GM12878 (cell line): ENCODE results near the gene TMEM40. TPM values are rescaled to one million over a fixed set of nuclear protein-coding genes. Genes with fewer than 3 reads are reported as not detected.
A peak's percentile ranks its signal among the peaks of the same experiment; 100 is the strongest.

Experiments used
- CBX3 ChIP-seq: fragments of 200-600 bp; sonication (generic); IDR thresholded peaks from 2 replicates; pipeline ENCODE4 v1.6.1; 2016; ENCODE audit warnings: low read depth, borderline replicate concordance
- CHD1 ChIP-seq: IDR thresholded peaks from 2 replicates; pipeline ENCODE4 v1.6.1; 2012; ENCODE audit warnings: low read depth, low read length, improper control_type of control experiment
- CHD2 ChIP-seq: IDR thresholded peaks from 2 replicates; pipeline ENCODE4 v1.6.1; 2011; ENCODE audit warnings: low read depth, low read length, improper control_type of control experiment, borderline replicate concordance
- CREM ChIP-seq: IDR thresholded peaks from 2 replicates; pipeline ENCODE4 v1.6.1; 2014; ENCODE audit warnings: antibody characterized with exemption, low read depth
- E2F4 ChIP-seq: IDR thresholded peaks from 2 replicates; pipeline ENCODE4 v1.6.1; 2012; ENCODE audit warnings: low read depth, low read length, improper control_type of control experiment
- IKZF1 ChIP-seq: fragments of 450-650 bp; conservative IDR thresholded peaks from 2 replicates; pipeline ENCODE4 v1.6.1; 2017; ENCODE audit warnings: antibody characterized with exemption, mild to moderate bottlenecking
- IKZF2 ChIP-seq, 2 experiments: fragments of 450-650 bp; IDR thresholded peaks; 2 replicates each; pipeline ENCODE4 v1.6.1; 2017; ENCODE audit warnings: mild to moderate bottlenecking in 2 of 2, moderate library complexity in 2 of 2
- IRF4 ChIP-seq: IDR thresholded peaks from 2 replicates; pipeline ENCODE4 v1.6.1; 2011; ENCODE audit warnings: low read depth, low read length
- MEF2A ChIP-seq: IDR thresholded peaks from 2 replicates; pipeline ENCODE4 v1.6.1; 2011; ENCODE audit warnings: low read depth, mild to moderate bottlenecking, low read length, moderate library complexity; ENCODE audit not compliant: insufficient read depth
- NFYB ChIP-seq: IDR thresholded peaks from 2 replicates; pipeline ENCODE4 v1.6.1; 2011; ENCODE audit warnings: low read depth, mild to moderate bottlenecking, low read length, improper control_type of control experiment, moderate library complexity; ENCODE audit not compliant: insufficient read depth
- PKNOX1 ChIP-seq: fragments of 450-650 bp; IDR thresholded peaks from 2 replicates; pipeline ENCODE4 v1.6.1; 2016; ENCODE audit warnings: mild to moderate bottlenecking
- RUNX3 ChIP-seq: IDR thresholded peaks from 2 replicates; pipeline ENCODE4 v1.6.1; 2012; ENCODE audit warnings: low read length, inconsistent platforms
- SIN3A ChIP-seq: IDR thresholded peaks from 2 replicates; pipeline ENCODE4 v1.6.1; 2012; ENCODE audit warnings: low read depth, low read length, improper control_type of control experiment
- SIX5 ChIP-seq: IDR thresholded peaks from 2 replicates; pipeline ENCODE4 v1.6.1; 2011; ENCODE audit warnings: mild to moderate bottlenecking, low read depth, low read length, moderate library complexity; ENCODE audit not compliant: severe bottlenecking
- STAT3 ChIP-seq: IDR thresholded peaks from 2 replicates; pipeline ENCODE4 v1.6.1; 2011; ENCODE audit warnings: low read depth, low read length, improper control_type of control experiment
- SUPT20H ChIP-seq: IDR thresholded peaks from 2 replicates; pipeline ENCODE4 v1.6.1; 2011; ENCODE audit warnings: low read depth, mild to moderate bottlenecking, low read length, moderate library complexity, borderline replicate concordance; ENCODE audit not compliant: control insufficient read depth
- TAF1 ChIP-seq: IDR thresholded peaks from 2 replicates; pipeline ENCODE4 v1.6.1; 2011; ENCODE audit warnings: mild to moderate bottlenecking, low read depth, low read length, borderline replicate concordance
- TBL1XR1 ChIP-seq: IDR thresholded peaks from 2 replicates; pipeline ENCODE4 v1.6.1; 2012; ENCODE audit warnings: low read depth, low read length, improper control_type of control experiment
- ZBTB40 ChIP-seq: fragments of 450-650 bp; IDR thresholded peaks from 2 replicates; pipeline ENCODE4 v1.6.1; 2016; ENCODE audit warnings: mild to moderate bottlenecking, moderate library complexity, borderline replicate concordance
- ZNF217 ChIP-seq: fragments of 450-650 bp; IDR thresholded peaks from 2 replicates; pipeline ENCODE4 v1.6.1; 2017; ENCODE audit warnings: antibody characterized with exemption, mild to moderate bottlenecking
- ZNF687 ChIP-seq: fragments of 450-650 bp; IDR thresholded peaks from 2 replicates; pipeline ENCODE4 v1.6.1; 2017; ENCODE audit warnings: mild to moderate bottlenecking, moderate library complexity
- polyA plus RNA-seq, 11 experiments: library from polyadenylated mRNA; depleted of rRNA in 4 of 11; unstranded in 6 of 11; stranded (reverse) in 5 of 11; fragments of >200 nt; fragmentation: Nextera tagmentation in 4 of 11; fragmentation: Illumina TruSeq in 1 of 11; extraction: Ambion mirVana in 4 of 11; extraction: Trizol in 1 of 11; gene quantifications; 1 replicate in 1 of 11; 2 replicates in 10 of 11; pipeline versions ENCODE4 v1.2.1 to v1.2.3, GENCODE V29; 2011 to 2016; ENCODE audit warnings: inconsistent platforms in 2 of 11, missing spikeins in 2 of 11, low read depth in 1 of 11
- total RNA-seq, 4 experiments: library from RNA; depleted of rRNA in 3 of 4; stranded (reverse); fragments of >200 nt in 3 of 4; fragmentation: Illumina TruSeq in 1 of 4; extraction: Trizol in 1 of 4; gene quantifications; 2 replicates each; pipeline versions ENCODE4 v1.2.1 to v1.2.3, GENCODE V29; 2013 to 2021

TMEM40 gene
- total and polyA plus RNA-seq, 10 of the 15 experiments (the other 5 are each of a cell fraction or from before 2014, with no cell fraction given) = 0.10 to 0.46 (median 0.27) TPM; not detected in 3

- TF ChIP-seq SIN3A = no peak
- TF ChIP-seq NFYB = 0 out of 2 replicates have a peak, but pooled peaks have one; percentile 31
- TF ChIP-seq E2F4 = no peak
- TF ChIP-seq CHD1 = no peak
- no peak for TF ChIP-seq MEF2A
- TF ChIP-seq IRF4 = peak; percentile 53; the same call in 1 of the 2 replicates
- TF ChIP-seq CREM = no peak
- no peak for TF ChIP-seq ZBTB40
- TF ChIP-seq SIX5 = no peak
- no peak for TF ChIP-seq CHD2
- TF ChIP-seq ZNF687 = no peak
- TF ChIP-seq RUNX3 = peak; percentile 82
- no peak for TF ChIP-seq IKZF1
- no peak for TF ChIP-seq PKNOX1
- no peak; a peak in 1 of 4 replicates for TF ChIP-seq IKZF2 (IDR thresholded peaks at IDR 0.05)
- no peak for TF ChIP-seq TAF1
- TF ChIP-seq STAT3 = no peak
- TF ChIP-seq SUPT20H = no peak
- TF ChIP-seq TBL1XR1 = no peak
- TF ChIP-seq ZNF217 = no peak
- no peak for TF ChIP-seq CBX3
Measured at GRCh38 chr3:12750658-12751071, 8.4 kb downstream of the TMEM40 start (continued).
